Measurements from ENCODE around the gene FOXO1. TPM values are rescaled to one million over a fixed set of nuclear protein-coding genes. Genes with fewer than 3 reads are reported as not detected.
A peak's percentile ranks its signal among the peaks of the same experiment; 100 is the strongest.

The FOXO1 gene
- total RNA-seq, 1 experiment from 2014 or later = 12.2 TPM

DNA sequence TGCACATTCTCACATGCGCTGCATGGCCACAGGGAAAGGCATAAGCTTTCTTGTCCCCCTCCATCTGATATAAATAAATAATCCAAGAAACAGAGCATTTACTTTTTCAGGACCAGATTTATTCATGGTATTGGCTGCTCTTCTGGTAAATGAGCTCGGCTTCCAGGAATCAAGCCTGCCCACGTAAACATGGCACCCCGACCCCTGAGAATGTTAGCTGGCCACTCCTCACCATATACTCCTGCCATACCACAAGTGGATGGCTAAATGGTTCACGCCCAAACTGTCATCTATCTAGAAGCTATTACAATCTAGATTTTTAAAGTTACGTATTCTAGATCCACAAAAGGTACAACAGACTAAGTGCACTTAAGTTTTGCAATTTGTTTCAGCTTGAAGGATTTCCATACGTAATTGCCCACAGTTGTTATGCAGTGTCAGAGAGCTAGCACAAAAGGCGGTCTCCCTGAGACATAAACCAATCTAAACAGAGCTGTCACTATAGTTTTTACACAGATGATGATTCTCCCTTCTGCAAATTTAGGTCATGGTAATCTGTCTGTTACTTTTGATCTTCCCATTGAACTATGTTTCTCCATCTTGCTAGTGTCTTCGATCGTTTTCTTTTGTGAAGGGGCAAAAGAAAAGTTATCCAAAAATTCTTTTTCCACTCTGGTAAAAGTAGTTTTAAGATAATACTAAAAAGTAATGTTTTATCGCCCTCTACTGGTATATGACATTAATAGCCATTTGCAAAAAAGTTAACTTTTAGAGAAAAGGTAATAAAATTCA, 16.2 kb upstream of the FOXO1 start:
- Histone ChIP-seq H3K9ac (ENCODE audit: low read length) (no peak overlapping the region), H3K4me1 (ENCODE audit: control insufficient read depth in 1 of 2, insufficient read depth in 2 of 2, low read length in 2 of 2) (no peaks in the 10 kb centered on the region), H3K4me2 (ENCODE audit: low read length) (no peak overlapping the region), H3K9me3 (ENCODE audit: control insufficient read depth in 1 of 2, insufficient read depth in 1 of 2, low read depth in 1 of 2, low read length in 2 of 2) (no peaks in the 10 kb centered on the region), H3K27ac (ENCODE audit: low read depth, low read length) (no peak overlapping the region), H3K79me2 (ENCODE audit: insufficient read depth, low read length) (no peaks in the 10 kb centered on the region), H4K20me1 (ENCODE audit: insufficient read depth) (no peaks in the 10 kb centered on the region), H3K4me3 (replicated peaks in 1 of 2; ENCODE audit: low read depth in 1 of 2, low read length in 2 of 2) (no peak overlapping the region), H3K27me3 (ENCODE audit: insufficient read depth, low read length) (no peaks in the 10 kb centered on the region), H3K9me2 (ENCODE audit: insufficient read depth) (no peaks in the 10 kb centered on the region), H3K36me3 (ENCODE audit: control insufficient read depth in 1 of 2, insufficient read depth in 2 of 2, low read length in 2 of 2) (no peaks in the 10 kb centered on the region), H2AFZ (ENCODE audit: low read depth, low read length, poor library complexity, severe bottlenecking) (no peak overlapping the region)
- no TSS peak for BruUV-seq (replicated peaks)
- intact Hi-C loops (cut with micrococcal nuclease) = loop anchor here (1.0 to 10.0 kb wide), 6 partner anchors 613 to 1628 kb away; no protein-coding TSS in a partner anchor
- 0 out of 2 replicates have a peak, but pooled peaks have one; percentile 30 for ATAC-seq
- ChIA-PET POLR2A (no interaction called here), RAD21 (ENCODE audit: low non-redundant PET in 1 of 2, low total read pairs in 2 of 2, uncharacterized antibody in 2 of 2, unreplicated experiment in 2 of 2) (interaction anchor here (0.9 to 1.5 kb wide), 2 partner anchors 614 to 999 kb away, joined by 3 to 7 read pairs (median 6); no protein-coding TSS in a partner anchor), CTCF (interaction anchor here (0.6 to 3.2 kb wide), 11 partner anchors 9 to 1632 kb away, joined by 3 to 25 read pairs (median 6); no protein-coding TSS in a partner anchor)
- no peak for DNase-seq (ENCODE audit: low read depth, low spot score)
- no peak for TF ChIP-seq YY1 (IDR thresholded peaks at IDR 0.05; ENCODE audit: extremely low read depth, insufficient replicate concordance, low read depth, low read length)
- TF ChIP-seq RAD21 (IDR thresholded peaks at IDR 0.05; ENCODE audit: low read depth) = peak; percentile 64
- peak; percentile 30 to 63 (median 53); a peak in 5 of 6 replicates for TF ChIP-seq CTCF (IDR thresholded peaks at IDR 0.05 in 2 of 3, conservative IDR thresholded peaks at IDR 0.05 in 1 of 3; ENCODE audit: borderline replicate concordance in 1 of 3, insufficient read depth in 1 of 3, low read depth in 2 of 3, low read length in 2 of 3)

Measured in HCT116 (cell line).